Esophagus muscularis mucosa (tissue), 3 donors: ENCODE results near the gene AGR3.

ENCODE experiments used
- EP300 ChIP-seq: sonication (generic); formaldehyde crosslinking; IDR thresholded peaks from one replicate; pipeline ENCODE4 v1.6.1; 2017; ENCODE audit warnings: antibody characterized with exemption
- TF ChIP-seq, protein P1 (sequence below), 3 experiments: fragments of 200-600 bp in 2 of 3; fragments of 450-650 bp in 1 of 3; sonication (generic) in 2 of 3; IDR thresholded peaks; one replicate each; pipeline ENCODE4 v1.5.1; 2017 to 2019; ENCODE audit warnings: antibody characterized with exemption in 3 of 3, mild to moderate bottlenecking in 2 of 3, moderate library complexity in 1 of 3

DNA sequence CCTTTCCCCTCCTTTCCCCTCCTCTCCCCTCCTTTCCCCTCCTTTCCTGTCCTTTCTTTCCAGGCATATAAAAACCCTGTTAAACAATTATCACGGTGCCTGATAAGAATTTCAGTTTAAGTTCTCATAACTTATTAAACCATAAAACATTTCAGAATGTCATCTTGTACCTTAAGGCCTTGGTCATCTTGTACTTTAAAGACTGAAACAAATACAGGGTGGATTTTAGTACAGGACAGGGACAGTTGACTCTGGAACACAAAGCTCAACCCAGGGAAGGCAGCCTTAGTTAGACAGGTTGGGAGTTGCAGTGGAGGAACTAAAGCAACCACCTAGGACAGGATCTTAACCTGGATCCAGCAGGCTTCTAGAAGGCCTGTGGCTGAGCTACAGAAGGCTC is 1.2 kb downstream of the AGR3 start:
- no peak for TF ChIP-seq EP300
- TF ChIP-seq, protein P1, sequence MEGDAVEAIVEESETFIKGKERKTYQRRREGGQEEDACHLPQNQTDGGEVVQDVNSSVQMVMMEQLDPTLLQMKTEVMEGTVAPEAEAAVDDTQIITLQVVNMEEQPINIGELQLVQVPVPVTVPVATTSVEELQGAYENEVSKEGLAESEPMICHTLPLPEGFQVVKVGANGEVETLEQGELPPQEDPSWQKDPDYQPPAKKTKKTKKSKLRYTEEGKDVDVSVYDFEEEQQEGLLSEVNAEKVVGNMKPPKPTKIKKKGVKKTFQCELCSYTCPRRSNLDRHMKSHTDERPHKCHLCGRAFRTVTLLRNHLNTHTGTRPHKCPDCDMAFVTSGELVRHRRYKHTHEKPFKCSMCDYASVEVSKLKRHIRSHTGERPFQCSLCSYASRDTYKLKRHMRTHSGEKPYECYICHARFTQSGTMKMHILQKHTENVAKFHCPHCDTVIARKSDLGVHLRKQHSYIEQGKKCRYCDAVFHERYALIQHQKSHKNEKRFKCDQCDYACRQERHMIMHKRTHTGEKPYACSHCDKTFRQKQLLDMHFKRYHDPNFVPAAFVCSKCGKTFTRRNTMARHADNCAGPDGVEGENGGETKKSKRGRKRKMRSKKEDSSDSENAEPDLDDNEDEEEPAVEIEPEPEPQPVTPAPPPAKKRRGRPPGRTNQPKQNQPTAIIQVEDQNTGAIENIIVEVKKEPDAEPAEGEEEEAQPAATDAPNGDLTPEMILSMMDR (IDR thresholded peaks at IDR 0.05) = no peak
